GM18909 (cell line): Measurements from ENCODE around the gene CSGALNACT2.

Experiments
- ATAC-seq: cut with Tn5 transposase; IDR thresholded peaks from one replicate; pipeline ENCODE4 v1.9.1; 2021; ENCODE audit warnings: mild to moderate bottlenecking; ENCODE audit not compliant: unreplicated experiment, poor library complexity

Gene CSGALNACT2

GRCh38 chr10:43123361-43124093 is 14.7 kb upstream of the CSGALNACT2 start:
- no peak for ATAC-seq

- ATAC-seq, result no peak
These were observed 14.1 kb upstream of the CSGALNACT2 start for GRCh38 chr10:43124094-43124521.

- ATAC-seq, result no peak
These were observed 13.5 kb upstream of the CSGALNACT2 start for GRCh38 chr10:43124574-43125273.

GRCh38 chr10:43125274-43125845 is 12.9 kb upstream of the CSGALNACT2 start:
- ATAC-seq, result no peak

- ATAC-seq, result no peak
These were observed 12.1 kb upstream of the CSGALNACT2 start for GRCh38 chr10:43125881-43126731.

GRCh38 chr10:43126759-43127424 is 11.4 kb upstream of the CSGALNACT2 start:
- ATAC-seq, result peak; percentile 36

- ATAC-seq, result no peak
These were observed 10.8 kb upstream of the CSGALNACT2 start for GRCh38 chr10:43127442-43127841.

GRCh38 chr10:43128331-43128730 is 9.9 kb upstream of the CSGALNACT2 start:
- no peak for ATAC-seq

GRCh38 chr10:43128958-43129706 is 9.1 kb upstream of the CSGALNACT2 start:
- ATAC-seq, result peak; percentile 75

GRCh38 chr10:43130770-43131171 is 7.5 kb upstream of the CSGALNACT2 start:
- ATAC-seq, result no peak

GRCh38 chr10:43131256-43131655 is 7.0 kb upstream of the CSGALNACT2 start:
- no peak for ATAC-seq

GRCh38 chr10:43131906-43132305 is 6.3 kb upstream of the CSGALNACT2 start:
- ATAC-seq, result no peak

GRCh38 chr10:43132867-43133787 is 5.1 kb upstream of the CSGALNACT2 start:
- no peak for ATAC-seq

GRCh38 chr10:43134126-43134905 is 3.9 kb upstream of the CSGALNACT2 start:
- ATAC-seq, result no peak

- no peak for ATAC-seq
These were observed 3.2 kb upstream of the CSGALNACT2 start for GRCh38 chr10:43135064-43135463.

GRCh38 chr10:43135656-43136055 is 2.6 kb upstream of the CSGALNACT2 start:
- no peak for ATAC-seq

- no peak for ATAC-seq
These were observed 1.8 kb upstream of the CSGALNACT2 start for GRCh38 chr10:43136432-43136831.
